GM12873 (cell line): ENCODE data around the gene YLPM1.

Experiments used
- CTCF ChIP-seq: IDR thresholded peaks from 2 replicates; pipeline ENCODE4 v1.5.1; 2012; ENCODE audit warnings: low read depth, mild to moderate bottlenecking, moderate library complexity, low read length, control low read depth; ENCODE audit not compliant: insufficient read depth; ENCODE audit errors: missing control alignments

Gene YLPM1

GRCh38 chr14:74879427-74880182 is 116.5 kb downstream of the YLPM1 start:
- no peak for TF ChIP-seq CTCF

- no peak for TF ChIP-seq CTCF
Observed at GRCh38 chr14:74881431-74882102, 118.5 kb downstream of the YLPM1 start, which contains the start of gene DLST. Gene DLST (plus strand): TSS chr14:74881916. CDS start chr14:74881954, 38 bp downstream.

- TF ChIP-seq CTCF: no peak
Observed at GRCh38 chr14:74882103-74882920, 119.2 kb downstream of the YLPM1 start.
